ENCODE results near the gene RO60. TPM values are rescaled to one million over a fixed set of nuclear protein-coding genes. Genes with fewer than 3 reads are reported as not detected.

Gene RO60
- total and polyA plus RNA-seq, 2 donors (not counting 1 experiment from before 2014, with no cell fraction given): 8.2 to 66.4 TPM

GRCh38 chr1:193033610-193034009 lies 25.8 kb upstream of the RO60 start:
- intact Hi-C loops (cut with micrococcal nuclease): no loop called here
- H3K79me2 ChIP-seq (ENCODE audit: control insufficient read depth, insufficient read depth, low read length): peaks cover 37% of the 10 kb centered on the region

More at GRCh38 chr1:193033610-193034009, 25.8 kb upstream of the RO60 start:
- no peak overlapping the region for H2AFZ ChIP-seq (ENCODE audit: insufficient read depth, low read depth, low read length, poor library complexity, severe bottlenecking)
- no peak overlapping the region for H3K4me3 Mint-ChIP-seq
- DNase-seq (no peak), ATAC-seq (ENCODE audit: low read depth) (no peak)
- no peaks in the 10 kb centered on the region for H3K4me1 ChIP-seq (ENCODE audit: control insufficient read depth in 2 of 2, insufficient read depth in 2 of 2, low read length in 2 of 2)
- H3K27ac ChIP-seq (ENCODE audit: low read length in 2 of 2): no peak overlapping the region
- H3K9ac ChIP-seq (ENCODE audit: low read length): no peak overlapping the region
- H3K27ac Mint-ChIP-seq: no peak overlapping the region
- H4K20me1 ChIP-seq (ENCODE audit: control insufficient read depth, insufficient read depth, low read length, poor library complexity, severe bottlenecking): peaks cover 11% of the 10 kb centered on the region
- peaks cover 0 to 3% of the 10 kb centered on the region in 2 experiments for H3K36me3 ChIP-seq (replicated peaks in 1 of 2; ENCODE audit: control extremely low read depth in 1 of 2, control insufficient read depth in 1 of 2, extremely low read depth in 1 of 2, insufficient read depth in 2 of 2, low read length in 1 of 2)
- H3K9me3 ChIP-seq (ENCODE audit: control extremely low read depth in 1 of 3, control insufficient read depth in 2 of 3, insufficient read depth in 1 of 3, low read length in 2 of 3): peaks cover 0 to 2% (median 0%) of the 10 kb centered on the region in 3 donors
- H3K4me1 Mint-ChIP-seq: peaks cover 6% of the 10 kb centered on the region
- H3K4me3 ChIP-seq (ENCODE audit: control extremely low read depth in 1 of 5, extremely low read depth in 1 of 5, insufficient read depth in 1 of 5, low read depth in 2 of 5, low read length in 4 of 5): no peak overlapping the region
- ChIA-PET POLR2A (no interaction called here), CTCF (no interaction called here)
- H3K27me3 Mint-ChIP-seq: no peaks in the 10 kb centered on the region
- H3K27me3 ChIP-seq (replicated peaks in 1 of 4; ENCODE audit: control extremely low read depth in 1 of 4, control insufficient read depth in 3 of 4, insufficient read depth in 4 of 4, low read length in 3 of 4): no peaks in the 10 kb centered on the region
- H3K9me3 Mint-ChIP-seq (ENCODE audit: insufficient read depth): no peaks in the 10 kb centered on the region
- H3K4me2 ChIP-seq (replicated peaks; ENCODE audit: low read depth, low read length, poor library complexity, severe bottlenecking): no peak overlapping the region
- no peak for TF ChIP-seq EZH2 (IDR thresholded peaks at IDR 0.05; ENCODE audit: borderline replicate concordance, insufficient read depth, low read depth, low read length, poor library complexity, severe bottlenecking)
- TF ChIP-seq CTCF (IDR thresholded peaks at IDR 0.05): no peak
